CD4-positive, alpha-beta T cell treated with Interferon alpha-2 for 1 hour (primary cell): ENCODE results near the gene PLEKHH3.
A peak's percentile ranks its signal among the peaks of the same experiment; 100 is the strongest.
"Not testable (repeated sequence)": the region's sequence is repeated elsewhere in the genome, so short reads cannot be mapped to it uniquely, and the experiment has no call there.

Experiments used
- DNase-seq, 2 donors: peaks; one replicate each; pipeline ENCODE4 v3.0.0-alpha.2; 2020 to 2022

Gene PLEKHH3

GRCh38 chr17:42623732-42624596, 52.8 kb downstream of the PLEKHH3 start:
- DNase-seq: no peak

- DNase-seq: no peak
Observed at GRCh38 chr17:42623271-42623670, 53.5 kb downstream of the PLEKHH3 start.

GRCh38 chr17:42621987-42622386, 54.8 kb downstream of the PLEKHH3 start:
- not testable (repeated sequence) for DNase-seq

GRCh38 chr17:42618442-42619150, 58.2 kb downstream of the PLEKHH3 start:
- DNase-seq: peak in 1 of 2 donors; percentile 2

- DNase-seq: no peak
Observed at GRCh38 chr17:42617956-42618431, 58.8 kb downstream of the PLEKHH3 start.
